Esophagus mucosa (tissue), 1 donor: Measurements from ENCODE around the gene TAGLN3. TPM values are rescaled to one million over a fixed set of nuclear protein-coding genes. Genes with fewer than 3 reads are reported as not detected.

Source experiments
- ATAC-seq: fragments of 200-7000 bp; cut with Tn5 transposase; one replicate; pipeline ENCODE4 v1.9.1; 2020
- total RNA-seq: library from RNA; stranded (reverse); gene quantifications from one replicate; pipeline ENCODE4 v1.2.4, GENCODE V29; 2023
- donor health status: DM: yes; HTN: yes; CAD: no.

TAGLN3 gene
- total RNA-seq, 1 donor from 2014 or later, result not detected

- ATAC-seq, result no peak
Measured at GRCh38 chr3:112056451-112056929, 57.8 kb downstream of the TAGLN3 start.

GRCh38 chr3:112059497-112059896, 60.8 kb downstream of the TAGLN3 start:
- ATAC-seq, result no peak

GRCh38 chr3:112061152-112061551, 62.4 kb downstream of the TAGLN3 start:
- ATAC-seq, result no peak

Other genes with a start within 250 kb of the TAGLN3 start
- 22.2 TPM for gene PHLDB2, start 139.7 kb upstream of the TAGLN3 start, total RNA-seq
- gene ABHD10, start 19.9 kb upstream of the TAGLN3 start, total RNA-seq, result 12.0 TPM
- not detected for gene TMPRSS7, start 35.8 kb downstream of the TAGLN3 start, total RNA-seq
- gene C3orf52, start 87.5 kb downstream of the TAGLN3 start, total RNA-seq, result 3.3 TPM
- gene GCSAM, start 134.3 kb downstream of the TAGLN3 start, total RNA-seq, result 1.1 TPM